Bronchial epithelial cell (primary cell): ENCODE measurements around the gene DPYSL5. TPM values are rescaled to one million over a fixed set of nuclear protein-coding genes. Genes with fewer than 3 reads are reported as not detected.

ENCODE experiments used
- total RNA-seq: library from RNA; depleted of rRNA; stranded (reverse); fragments of >200 nt; gene quantifications from 2 replicates; pipeline ENCODE4 v1.2.1, GENCODE V29; 2014

DPYSL5 gene
- total RNA-seq, 1 donor from 2014 or later: not detected

Other genes starting within 250 kb of the DPYSL5 start
- not detected in 2 replicates for gene CIB4, start 206.8 kb upstream of the DPYSL5 start, total RNA-seq
- gene KCNK3, start 155.4 kb upstream of the DPYSL5 start, total RNA-seq: not detected in 2 replicates
- gene SLC35F6, start 83.8 kb upstream of the DPYSL5 start, total RNA-seq: 29.2 and 37.1 TPM in 2 replicates
- 0.26 TPM in 1 of 2 replicates, not detected in the other for gene CENPA, start 62.1 kb upstream of the DPYSL5 start, total RNA-seq
- gene MAPRE3, start 122.5 kb downstream of the DPYSL5 start, total RNA-seq: 1.6 and 2.8 TPM in 2 replicates
- gene TMEM214, start 184.8 kb downstream of the DPYSL5 start, total RNA-seq: 15.8 and 17.3 TPM in 2 replicates
- 9.2 and 16.5 TPM in 2 replicates for gene AGBL5, start 203.5 kb downstream of the DPYSL5 start, total RNA-seq
- gene OST4, start 223.5 kb downstream of the DPYSL5 start, total RNA-seq: 226 and 277 TPM in 2 replicates
- under 0.01 and 1.6 TPM in 2 replicates for gene EMILIN1, start 230.5 kb downstream of the DPYSL5 start, total RNA-seq
- gene KHK, start 238.6 kb downstream of the DPYSL5 start, total RNA-seq: 0.53 and 0.77 TPM in 2 replicates